Stimulated activated CD4-positive, alpha-beta T cell treated with anti-CD3 and anti-CD28 coated beads, TNF-alpha, amount 100 ng/mL, for 48 hours (primary cell): ENCODE results near the gene GAD1.

Experiments
- DNase-seq, 3 donors: peaks; one replicate each; pipeline ENCODE4 v3.0.0-alpha.2; 2020; ENCODE audit warnings: low read depth in 3 of 3

Gene GAD1

DNA sequence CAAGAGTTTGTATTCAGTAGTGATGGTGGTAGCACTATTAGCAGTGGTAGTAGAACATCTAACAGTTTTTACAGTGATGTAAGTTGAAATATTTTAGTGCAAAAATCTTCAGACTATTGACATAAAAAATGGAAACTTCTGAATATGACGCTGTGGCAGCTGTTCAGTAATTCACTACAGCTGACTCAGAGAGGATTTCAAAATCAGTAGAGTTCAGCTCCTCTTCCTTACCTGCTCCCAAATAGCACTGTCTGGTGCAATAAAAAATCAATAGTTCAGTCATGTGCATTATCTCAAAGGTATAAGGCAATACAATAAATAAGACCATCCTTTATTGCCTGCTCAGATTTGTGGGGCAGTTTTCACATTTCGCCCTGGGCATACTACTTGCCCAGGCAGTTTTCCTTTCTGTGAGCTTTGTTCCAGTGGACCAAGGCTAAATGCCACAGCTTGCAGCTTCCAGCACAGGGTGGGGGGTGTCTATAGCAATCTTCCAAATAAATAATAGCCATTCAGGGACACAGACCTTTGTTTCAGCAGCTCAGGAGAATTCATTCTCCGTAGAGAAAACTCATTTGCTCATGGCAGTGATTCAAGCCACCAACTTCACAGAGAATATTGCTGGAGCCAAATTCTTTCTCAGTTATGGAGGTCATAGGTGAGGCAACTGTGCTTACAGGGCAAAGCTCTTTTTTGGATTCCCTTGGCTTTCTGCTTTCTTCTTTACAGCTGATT lies 78.5 kb downstream of the GAD1 start:
- DNase-seq: no peak

DNA sequence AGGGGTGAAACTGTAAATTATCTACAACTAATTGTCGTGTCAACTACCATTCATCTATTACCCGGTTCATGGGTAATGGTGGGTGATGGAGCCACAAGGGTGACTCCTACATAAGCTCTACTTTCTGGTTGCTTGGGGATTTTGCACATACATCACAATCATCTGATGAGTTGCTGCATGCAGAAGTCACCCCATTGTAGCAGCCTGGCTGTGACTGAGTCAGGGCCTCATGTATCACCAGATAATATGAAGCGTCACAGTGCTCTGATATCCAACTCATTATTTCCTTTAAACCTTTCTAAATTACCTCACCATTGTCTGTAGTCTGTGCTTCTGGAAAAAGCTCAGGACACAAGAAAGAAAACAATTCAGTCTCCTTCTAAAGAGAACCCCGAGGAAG lies 79.9 kb downstream of the GAD1 start:
- no peak for DNase-seq

DNA sequence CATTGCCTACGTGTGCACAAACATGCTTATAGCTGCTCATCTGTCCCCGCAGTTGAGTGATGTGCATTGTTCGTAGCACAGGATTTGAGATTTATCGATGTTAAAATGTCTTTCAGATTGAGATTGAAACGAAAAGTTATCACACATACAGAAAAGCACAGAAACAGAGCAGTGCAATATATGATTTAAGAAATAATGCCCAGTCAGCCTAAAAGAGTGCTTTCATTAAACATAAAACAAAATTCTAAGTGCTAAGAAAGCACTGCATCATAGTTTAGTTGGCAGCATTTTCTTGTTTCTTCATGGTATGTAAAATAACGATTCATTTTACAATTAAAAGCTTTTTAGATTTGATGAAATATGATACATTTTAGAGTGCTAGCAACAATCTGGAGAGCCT lies 80.4 kb downstream of the GAD1 start:
- DNase-seq: no peak

GRCh38 chr2:170905864-170906263 lies 89.2 kb downstream of the GAD1 start:
- DNase-seq: no peak
